PC-3 (cell line): ENCODE measurements around the gene SLFN13.

Source experiments
- CTCF ChIP-seq: fragments of 300-600 bp; sonication (generic); conservative IDR thresholded peaks from 2 replicates; pipeline ENCODE4 v1.5.1; 2017; ENCODE audit warnings: antibody characterized with exemption, low read depth, mild to moderate bottlenecking, low read length
- EZH2 ChIP-seq: fragments of 300-600 bp; sonication (generic); IDR thresholded peaks from one replicate; pipeline ENCODE4 v1.6.1; 2017; ENCODE audit warnings: antibody characterized with exemption, mild to moderate bottlenecking, low read length; ENCODE audit not compliant: unreplicated experiment

DNA sequence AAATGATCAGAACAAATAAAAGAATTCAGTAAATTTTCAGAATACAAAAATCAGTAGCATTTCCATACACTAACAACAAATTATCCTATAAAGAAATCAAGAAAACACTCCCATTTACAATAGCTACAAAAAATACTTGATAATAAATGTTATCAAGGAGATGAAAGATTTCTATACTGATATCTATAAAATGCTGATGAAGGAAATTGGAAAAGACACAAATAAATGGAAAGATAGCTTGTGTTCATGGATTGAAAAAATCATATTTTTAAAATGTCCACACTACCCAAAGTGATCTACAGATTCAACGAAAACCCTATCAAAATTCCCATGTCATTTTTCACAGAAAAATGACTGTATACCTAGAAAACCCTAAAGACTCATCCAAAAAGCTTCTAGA is 34.3 kb downstream of the SLFN13 start:
- no peak for TF ChIP-seq CTCF
- TF ChIP-seq EZH2, result no peak
